Measurements from ENCODE around the gene PCBP2.

GRCh38 chr12:53459097-53459496, 7.2 kb downstream of the PCBP2 start:
- TF ChIP-seq CTCF (IDR thresholded peaks at IDR 0.05) (no peak), EZH2 (IDR thresholded peaks at IDR 0.05) (no peak)
